SK-N-SH treated with all-trans-retinoic acid at 6 μM for 48 hours (cell line): Measurements from ENCODE around the gene CCDC80.

ENCODE experiments used
- ARNTL ChIP-seq: fragments of 450-650 bp; formaldehyde crosslinking; IDR thresholded peaks from 2 replicates; pipeline ENCODE4 v1.5.0; 2020; ENCODE audit warnings: low read depth, mild to moderate bottlenecking, moderate library complexity, borderline replicate concordance
- ESRRG ChIP-seq: fragments of 250-450 bp; sonication (Bioruptor Pico); IDR thresholded peaks from 2 replicates; pipeline ENCODE4 v1.6.1; 2021; ENCODE audit warnings: mild to moderate bottlenecking
- ISL1 ChIP-seq: fragments of 250-450 bp; sonication (Bioruptor Pico); IDR thresholded peaks from 2 replicates; pipeline ENCODE4 v2.1.2; 2022; ENCODE audit warnings: mild to moderate bottlenecking, moderate library complexity
- TCF4 ChIP-seq: fragments of 250-450 bp; sonication (Bioruptor Pico); IDR thresholded peaks from 2 replicates; pipeline ENCODE4 v1.8.0; 2021; ENCODE audit warnings: mild to moderate bottlenecking, moderate library complexity, borderline replicate concordance
- TOX ChIP-seq: fragments of 250-450 bp; sonication (Bioruptor Pico); IDR thresholded peaks from 2 replicates; pipeline ENCODE4 v1.8.0; 2021; ENCODE audit warnings: mild to moderate bottlenecking, moderate library complexity, borderline replicate concordance
- TF ChIP-seq, protein P1 (sequence below): fragments of 250-450 bp; sonication (Bioruptor Pico); IDR thresholded peaks from 2 replicates; pipeline ENCODE4 v1.5.1; 2020; ENCODE audit warnings: low read depth, mild to moderate bottlenecking, moderate library complexity

GRCh38 chr3:112685956-112686799, 45.2 kb upstream of the CCDC80 start:
- TF ChIP-seq TOX (CRISPR knock-in tag) (no peak), TCF4 (CRISPR knock-in tag) (no peak), ISL1 (CRISPR knock-in tag) (no peak), ESRRG (CRISPR knock-in tag) (no peak), ARNTL (CRISPR knock-in tag) (no peak)
- TF ChIP-seq, protein P1, sequence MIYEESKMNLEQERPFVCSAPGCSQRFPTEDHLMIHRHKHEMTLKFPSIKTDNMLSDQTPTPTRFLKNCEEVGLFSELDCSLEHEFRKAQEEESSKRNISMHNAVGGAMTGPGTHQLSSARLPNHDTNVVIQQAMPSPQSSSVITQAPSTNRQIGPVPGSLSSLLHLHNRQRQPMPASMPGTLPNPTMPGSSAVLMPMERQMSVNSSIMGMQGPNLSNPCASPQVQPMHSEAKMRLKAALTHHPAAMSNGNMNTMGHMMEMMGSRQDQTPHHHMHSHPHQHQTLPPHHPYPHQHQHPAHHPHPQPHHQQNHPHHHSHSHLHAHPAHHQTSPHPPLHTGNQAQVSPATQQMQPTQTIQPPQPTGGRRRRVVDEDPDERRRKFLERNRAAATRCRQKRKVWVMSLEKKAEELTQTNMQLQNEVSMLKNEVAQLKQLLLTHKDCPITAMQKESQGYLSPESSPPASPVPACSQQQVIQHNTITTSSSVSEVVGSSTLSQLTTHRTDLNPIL (CRISPR knock-in tag): no peak
